HEK293 (cell line): Measurements from ENCODE around the gene POC5.

Source experiments
- CTCF ChIA-PET: fragments of 350-600 bp; formaldehyde crosslinking; extraction: SDS; loops from one replicate; lab custom pipeline; 2021; ENCODE audit warnings: antibody characterized with exemption; lab: Yijun Ruan, JAX
- POLR2A ChIA-PET: fragments of 300-600 bp; formaldehyde crosslinking; extraction: SDS; loops from one replicate; lab custom pipeline; 2020; ENCODE audit warnings: antibody characterized with exemption, inconsistent platforms; lab: Yijun Ruan, JAX
- H3K27ac ChIP-seq: fragments of 200-500 bp; sonication (Bioruptor generic); 2 replicates; pipeline ENCODE4 v1.5.1; 2014; ENCODE audit warnings: low read depth, low read length, control low read depth, inconsistent platforms; ENCODE audit errors: extremely low read depth
- H3K36me3 ChIP-seq, 2 experiments: fragments of 200-500 bp in 1 of 2; sonication (Bioruptor generic) in 1 of 2; 1 replicate in 1 of 2; 2 replicates in 1 of 2; pipeline ENCODE4 v1.5.1; 2014 to 2017; ENCODE audit warnings: inconsistent platforms in 2 of 2, low read length in 2 of 2; ENCODE audit not compliant: control insufficient read depth in 2 of 2, insufficient read depth in 1 of 2
- H3K4me1 ChIP-seq: fragments of 200-500 bp; sonication (Bioruptor generic); 2 replicates; pipeline ENCODE4 v1.5.1; 2014; ENCODE audit warnings: mild to moderate bottlenecking, low read length, inconsistent platforms; ENCODE audit not compliant: control insufficient read depth, insufficient read depth
- H3K4me3 ChIP-seq: 2 replicates; pipeline ENCODE4 v1.5.1; 2011; ENCODE audit warnings: low read depth, mild to moderate bottlenecking, control low read depth, low read length, moderate library complexity
- H3K9me3 ChIP-seq: fragments of 200-500 bp; sonication (Bioruptor generic); 2 replicates; pipeline ENCODE4 v1.5.1; 2014; ENCODE audit warnings: low read depth, low read length, inconsistent platforms; ENCODE audit not compliant: control insufficient read depth, insufficient read depth
- EGR2 ChIP-seq: fragments of 450-650 bp; formaldehyde crosslinking; IDR thresholded peaks from 2 replicates; pipeline ENCODE4 v1.5.1; 2016; ENCODE audit warnings: low read depth, missing biosample characterization, missing genetic modification characterization
- HOXC10 ChIP-seq: sonication (generic); formaldehyde crosslinking; IDR thresholded peaks from 2 replicates; pipeline ENCODE4 v1.8.1; 2023; ENCODE audit warnings: mild to moderate bottlenecking, missing genetic modification reagents
- KLF10 ChIP-seq: fragments of 450-650 bp; IDR thresholded peaks from 2 replicates; pipeline ENCODE4 v1.5.1; 2018; ENCODE audit warnings: missing biosample characterization, mild to moderate bottlenecking, missing genetic modification characterization
- MYNN ChIP-seq: fragments of 450-650 bp; formaldehyde crosslinking; IDR thresholded peaks from 2 replicates; pipeline ENCODE4 v1.5.1; 2016; ENCODE audit warnings: missing biosample characterization, missing genetic modification characterization, borderline replicate concordance
- ZBTB20 ChIP-seq: fragments of 450-650 bp; formaldehyde crosslinking; IDR thresholded peaks from 2 replicates; pipeline ENCODE4 v1.5.1; 2016; ENCODE audit warnings: missing biosample characterization, missing genetic modification characterization
- ZFHX2 ChIP-seq: fragments of 450-650 bp; formaldehyde crosslinking; conservative IDR thresholded peaks from 2 replicates; pipeline ENCODE4 v1.5.1; 2016; ENCODE audit warnings: missing biosample characterization, missing genetic modification characterization
- ZFP37 ChIP-seq: fragments of 450-650 bp; formaldehyde crosslinking; IDR thresholded peaks from 2 replicates; pipeline ENCODE4 v1.5.1; 2016; ENCODE audit warnings: missing biosample characterization, missing genetic modification characterization
- ZNF239 ChIP-seq: fragments of 450-650 bp; formaldehyde crosslinking; IDR thresholded peaks from 2 replicates; pipeline ENCODE4 v1.5.1; 2016; ENCODE audit warnings: missing biosample characterization, missing genetic modification characterization
- ZNF394 ChIP-seq: fragments of 450-650 bp; formaldehyde crosslinking; IDR thresholded peaks from 2 replicates; pipeline ENCODE4 v1.5.1; 2016; ENCODE audit warnings: missing biosample characterization, missing genetic modification characterization, mild to moderate bottlenecking, moderate library complexity, borderline replicate concordance
- ZNF768 ChIP-seq: fragments of 450-650 bp; formaldehyde crosslinking; IDR thresholded peaks from 2 replicates; pipeline ENCODE4 v1.5.1; 2018; ENCODE audit warnings: missing biosample characterization, mild to moderate bottlenecking, missing genetic modification characterization
- ZNF785 ChIP-seq: fragments of 450-650 bp; formaldehyde crosslinking; IDR thresholded peaks from 2 replicates; pipeline ENCODE4 v1.5.1; 2016; ENCODE audit warnings: missing biosample characterization, missing genetic modification characterization
- ZNF791 ChIP-seq: fragments of 450-650 bp; formaldehyde crosslinking; IDR thresholded peaks from 2 replicates; pipeline ENCODE4 v1.5.1; 2016; ENCODE audit warnings: missing biosample characterization, missing genetic modification characterization
- ZSCAN23 ChIP-seq: fragments of 450-650 bp; formaldehyde crosslinking; IDR thresholded peaks from 2 replicates; pipeline ENCODE4 v1.5.1; 2016; ENCODE audit warnings: missing biosample characterization, missing genetic modification characterization
- TF ChIP-seq, protein P1 (sequence below): fragments of 450-650 bp; formaldehyde crosslinking; IDR thresholded peaks from 2 replicates; pipeline ENCODE4 v1.5.1; 2016; ENCODE audit warnings: missing biosample characterization, missing genetic modification characterization
- TF ChIP-seq, protein P2 (sequence below): fragments of 450-650 bp; formaldehyde crosslinking; IDR thresholded peaks from 2 replicates; pipeline ENCODE4 v1.5.1; 2016; ENCODE audit warnings: missing biosample characterization, missing genetic modification characterization
- TF ChIP-seq, protein P3 (sequence below): fragments of 450-650 bp; formaldehyde crosslinking; IDR thresholded peaks from 2 replicates; pipeline ENCODE4 v1.5.1; 2016; ENCODE audit warnings: missing biosample characterization, missing genetic modification characterization
- TF ChIP-seq, protein P4 (sequence below): fragments of 450-650 bp; formaldehyde crosslinking; IDR thresholded peaks from 2 replicates; pipeline ENCODE4 v1.5.1; 2016; ENCODE audit warnings: missing biosample characterization, missing genetic modification characterization
- TF ChIP-seq, protein P5 (sequence below): fragments of 450-650 bp; formaldehyde crosslinking; IDR thresholded peaks from 2 replicates; pipeline ENCODE4 v1.5.1; 2016; ENCODE audit warnings: missing biosample characterization, missing genetic modification characterization
- TF ChIP-seq, protein P6 (sequence below): fragments of 450-650 bp; formaldehyde crosslinking; IDR thresholded peaks from 2 replicates; pipeline ENCODE4 v1.5.1; 2016; ENCODE audit warnings: missing biosample characterization, missing genetic modification characterization
- TF ChIP-seq, protein P7 (sequence below): fragments of 450-650 bp; formaldehyde crosslinking; conservative IDR thresholded peaks from 2 replicates; pipeline ENCODE4 v1.5.1; 2016; ENCODE audit warnings: low read depth, missing biosample characterization, missing genetic modification characterization

The POC5 gene

DNA sequence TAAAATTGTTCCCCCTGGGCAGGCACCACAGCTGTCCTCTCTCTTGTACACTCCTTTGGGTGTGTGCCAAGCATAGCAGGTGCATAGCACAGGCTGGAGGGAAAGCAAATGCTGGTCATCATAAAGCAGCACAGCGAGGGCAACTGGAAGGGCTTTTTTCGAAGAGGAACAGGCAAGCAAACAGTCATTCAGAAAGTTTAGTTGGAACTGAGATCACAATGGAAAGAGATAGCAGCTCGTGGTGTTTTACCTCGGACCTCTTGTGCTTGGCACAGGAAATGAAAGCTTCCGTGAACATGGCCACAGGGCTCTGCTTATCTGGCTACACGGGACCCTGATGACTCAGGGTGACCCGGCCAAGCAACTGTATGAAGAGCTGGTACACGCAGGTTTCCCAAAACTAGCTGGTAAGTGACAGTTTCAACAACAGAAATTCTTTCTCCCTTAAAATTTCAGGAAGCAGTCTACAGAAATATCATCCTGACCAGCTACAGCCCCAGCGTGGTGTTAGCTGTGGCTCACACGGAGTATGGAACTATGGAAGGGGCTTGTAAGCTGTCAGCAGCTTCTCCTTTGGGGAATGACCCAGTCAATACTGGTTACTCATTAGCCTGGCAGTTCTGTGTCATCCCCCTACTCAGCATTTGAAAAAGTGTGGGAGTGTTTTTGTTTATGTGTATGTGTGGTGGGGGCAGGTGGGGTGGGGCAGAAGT lies 48.1 kb downstream of the POC5 start:
- H3K36me3 ChIP-seq: peaks cover 5 to 16% of the 10 kb centered on the region in 2 experiments
- H3K9me3 ChIP-seq: no peaks in the 10 kb centered on the region
- ChIA-PET CTCF (interaction anchor here (0.7 to 1.0 kb wide), 2 partner anchors 12 to 1078 kb away, joined by 4 read pairs; no protein-coding TSS in a partner anchor), POLR2A (interaction anchor here (0.5 to 1.9 kb wide), 3 partner anchors 48 to 332 kb away, joined by 3 to 7 read pairs (median 5); partner anchors contain the start of genes HMGCR and POC5)
- no peak overlapping the region for H3K27ac ChIP-seq
- peak overlapping the region; percentile 1 for H3K4me3 ChIP-seq
- peaks cover 7% of the 10 kb centered on the region for H3K4me1 ChIP-seq
- TF ChIP-seq, protein P1, sequence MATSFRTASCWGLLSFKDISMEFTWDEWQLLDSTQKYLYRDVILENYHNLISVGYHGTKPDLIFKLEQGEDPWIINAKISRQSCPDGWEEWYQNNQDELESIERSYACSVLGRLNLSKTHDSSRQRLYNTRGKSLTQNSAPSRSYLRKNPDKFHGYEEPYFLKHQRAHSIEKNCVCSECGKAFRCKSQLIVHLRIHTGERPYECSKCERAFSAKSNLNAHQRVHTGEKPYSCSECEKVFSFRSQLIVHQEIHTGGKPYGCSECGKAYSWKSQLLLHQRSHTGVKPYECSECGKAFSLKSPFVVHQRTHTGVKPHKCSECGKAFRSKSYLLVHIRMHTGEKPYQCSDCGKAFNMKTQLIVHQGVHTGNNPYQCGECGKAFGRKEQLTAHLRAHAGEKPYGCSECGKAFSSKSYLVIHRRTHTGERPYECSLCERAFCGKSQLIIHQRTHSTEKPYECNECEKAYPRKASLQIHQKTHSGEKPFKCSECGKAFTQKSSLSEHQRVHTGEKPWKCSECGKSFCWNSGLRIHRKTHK (tag by site-specific recombination): no peak
- TF ChIP-seq ZFP37 (tag by site-specific recombination) (no peak), ZNF394 (tag by site-specific recombination) (0 out of 2 replicates have a peak, but pooled peaks have one; percentile 36), ZNF768 (tag by site-specific recombination) (peak; percentile 79), ZNF791 (no peak), ZFHX2 (peak; percentile 62), MYNN (no peak), ZSCAN23 (tag by site-specific recombination) (no peak), HOXC10 (no peak), ZNF239 (tag by site-specific recombination) (no peak), KLF10 (no peak), EGR2 (tag by site-specific recombination) (0 out of 2 replicates have a peak, but pooled peaks have one; percentile 18), ZBTB20 (tag by site-specific recombination) (peak; percentile 50), ZNF785 (no peak)
- TF ChIP-seq, protein P2, sequence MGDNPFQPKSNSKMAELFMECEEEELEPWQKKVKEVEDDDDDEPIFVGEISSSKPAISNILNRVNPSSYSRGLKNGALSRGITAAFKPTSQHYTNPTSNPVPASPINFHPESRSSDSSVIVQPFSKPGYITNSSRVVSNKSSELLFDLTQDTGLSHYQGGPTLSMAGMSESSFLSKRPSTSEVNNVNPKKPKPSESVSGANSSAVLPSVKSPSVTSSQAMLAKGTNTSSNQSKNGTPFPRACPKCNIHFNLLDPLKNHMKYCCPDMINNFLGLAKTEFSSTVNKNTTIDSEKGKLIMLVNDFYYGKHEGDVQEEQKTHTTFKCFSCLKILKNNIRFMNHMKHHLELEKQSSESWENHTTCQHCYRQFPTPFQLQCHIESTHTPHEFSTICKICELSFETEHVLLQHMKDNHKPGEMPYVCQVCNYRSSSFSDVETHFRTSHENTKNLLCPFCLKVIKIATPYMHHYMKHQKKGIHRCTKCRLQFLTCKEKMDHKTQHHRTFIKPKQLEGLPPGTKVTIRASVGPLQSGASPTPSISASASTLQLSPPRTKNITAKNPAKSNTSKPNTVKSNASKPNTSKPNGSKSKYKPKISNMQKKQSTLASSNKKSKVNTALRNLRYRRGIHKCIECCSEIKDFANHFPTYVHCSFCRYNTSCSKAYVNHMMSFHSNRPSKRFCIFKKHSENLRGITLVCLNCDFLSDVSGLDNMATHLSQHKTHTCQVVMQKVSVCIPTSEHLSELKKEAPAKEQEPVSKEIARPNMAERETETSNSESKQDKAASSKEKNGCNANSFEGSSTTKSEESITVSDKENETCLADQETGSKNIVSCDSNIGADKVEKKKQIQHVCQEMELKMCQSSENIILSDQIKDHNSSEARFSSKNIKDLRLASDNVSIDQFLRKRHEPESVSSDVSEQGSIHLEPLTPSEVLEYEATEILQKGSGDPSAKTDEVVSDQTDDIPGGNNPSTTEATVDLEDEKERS (tag by site-specific recombination): no peak
- TF ChIP-seq, protein P3, sequence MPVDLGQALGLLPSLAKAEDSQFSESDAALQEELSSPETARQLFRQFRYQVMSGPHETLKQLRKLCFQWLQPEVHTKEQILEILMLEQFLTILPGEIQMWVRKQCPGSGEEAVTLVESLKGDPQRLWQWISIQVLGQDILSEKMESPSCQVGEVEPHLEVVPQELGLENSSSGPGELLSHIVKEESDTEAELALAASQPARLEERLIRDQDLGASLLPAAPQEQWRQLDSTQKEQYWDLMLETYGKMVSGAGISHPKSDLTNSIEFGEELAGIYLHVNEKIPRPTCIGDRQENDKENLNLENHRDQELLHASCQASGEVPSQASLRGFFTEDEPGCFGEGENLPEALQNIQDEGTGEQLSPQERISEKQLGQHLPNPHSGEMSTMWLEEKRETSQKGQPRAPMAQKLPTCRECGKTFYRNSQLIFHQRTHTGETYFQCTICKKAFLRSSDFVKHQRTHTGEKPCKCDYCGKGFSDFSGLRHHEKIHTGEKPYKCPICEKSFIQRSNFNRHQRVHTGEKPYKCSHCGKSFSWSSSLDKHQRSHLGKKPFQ: no peak
- TF ChIP-seq, protein P4, sequence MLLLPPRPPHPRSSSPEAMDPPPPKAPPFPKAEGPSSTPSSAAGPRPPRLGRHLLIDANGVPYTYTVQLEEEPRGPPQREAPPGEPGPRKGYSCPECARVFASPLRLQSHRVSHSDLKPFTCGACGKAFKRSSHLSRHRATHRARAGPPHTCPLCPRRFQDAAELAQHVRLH (tag by site-specific recombination): no peak
- TF ChIP-seq, protein P5, sequence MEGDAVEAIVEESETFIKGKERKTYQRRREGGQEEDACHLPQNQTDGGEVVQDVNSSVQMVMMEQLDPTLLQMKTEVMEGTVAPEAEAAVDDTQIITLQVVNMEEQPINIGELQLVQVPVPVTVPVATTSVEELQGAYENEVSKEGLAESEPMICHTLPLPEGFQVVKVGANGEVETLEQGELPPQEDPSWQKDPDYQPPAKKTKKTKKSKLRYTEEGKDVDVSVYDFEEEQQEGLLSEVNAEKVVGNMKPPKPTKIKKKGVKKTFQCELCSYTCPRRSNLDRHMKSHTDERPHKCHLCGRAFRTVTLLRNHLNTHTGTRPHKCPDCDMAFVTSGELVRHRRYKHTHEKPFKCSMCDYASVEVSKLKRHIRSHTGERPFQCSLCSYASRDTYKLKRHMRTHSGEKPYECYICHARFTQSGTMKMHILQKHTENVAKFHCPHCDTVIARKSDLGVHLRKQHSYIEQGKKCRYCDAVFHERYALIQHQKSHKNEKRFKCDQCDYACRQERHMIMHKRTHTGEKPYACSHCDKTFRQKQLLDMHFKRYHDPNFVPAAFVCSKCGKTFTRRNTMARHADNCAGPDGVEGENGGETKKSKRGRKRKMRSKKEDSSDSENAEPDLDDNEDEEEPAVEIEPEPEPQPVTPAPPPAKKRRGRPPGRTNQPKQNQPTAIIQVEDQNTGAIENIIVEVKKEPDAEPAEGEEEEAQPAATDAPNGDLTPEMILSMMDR: no peak
- TF ChIP-seq, protein P6, sequence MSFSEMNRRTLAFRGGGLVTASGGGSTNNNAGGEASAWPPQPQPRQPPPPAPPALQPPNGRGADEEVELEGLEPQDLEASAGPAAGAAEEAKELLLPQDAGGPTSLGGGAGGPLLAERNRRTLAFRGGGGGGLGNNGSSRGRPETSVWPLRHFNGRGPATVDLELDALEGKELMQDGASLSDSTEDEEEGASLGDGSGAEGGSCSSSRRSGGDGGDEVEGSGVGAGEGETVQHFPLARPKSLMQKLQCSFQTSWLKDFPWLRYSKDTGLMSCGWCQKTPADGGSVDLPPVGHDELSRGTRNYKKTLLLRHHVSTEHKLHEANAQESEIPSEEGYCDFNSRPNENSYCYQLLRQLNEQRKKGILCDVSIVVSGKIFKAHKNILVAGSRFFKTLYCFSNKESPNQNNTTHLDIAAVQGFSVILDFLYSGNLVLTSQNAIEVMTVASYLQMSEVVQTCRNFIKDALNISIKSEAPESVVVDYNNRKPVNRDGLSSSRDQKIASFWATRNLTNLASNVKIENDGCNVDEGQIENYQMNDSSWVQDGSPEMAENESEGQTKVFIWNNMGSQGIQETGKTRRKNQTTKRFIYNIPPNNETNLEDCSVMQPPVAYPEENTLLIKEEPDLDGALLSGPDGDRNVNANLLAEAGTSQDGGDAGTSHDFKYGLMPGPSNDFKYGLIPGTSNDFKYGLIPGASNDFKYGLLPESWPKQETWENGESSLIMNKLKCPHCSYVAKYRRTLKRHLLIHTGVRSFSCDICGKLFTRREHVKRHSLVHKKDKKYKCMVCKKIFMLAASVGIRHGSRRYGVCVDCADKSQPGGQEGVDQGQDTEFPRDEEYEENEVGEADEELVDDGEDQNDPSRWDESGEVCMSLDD: no peak
- TF ChIP-seq, protein P7, sequence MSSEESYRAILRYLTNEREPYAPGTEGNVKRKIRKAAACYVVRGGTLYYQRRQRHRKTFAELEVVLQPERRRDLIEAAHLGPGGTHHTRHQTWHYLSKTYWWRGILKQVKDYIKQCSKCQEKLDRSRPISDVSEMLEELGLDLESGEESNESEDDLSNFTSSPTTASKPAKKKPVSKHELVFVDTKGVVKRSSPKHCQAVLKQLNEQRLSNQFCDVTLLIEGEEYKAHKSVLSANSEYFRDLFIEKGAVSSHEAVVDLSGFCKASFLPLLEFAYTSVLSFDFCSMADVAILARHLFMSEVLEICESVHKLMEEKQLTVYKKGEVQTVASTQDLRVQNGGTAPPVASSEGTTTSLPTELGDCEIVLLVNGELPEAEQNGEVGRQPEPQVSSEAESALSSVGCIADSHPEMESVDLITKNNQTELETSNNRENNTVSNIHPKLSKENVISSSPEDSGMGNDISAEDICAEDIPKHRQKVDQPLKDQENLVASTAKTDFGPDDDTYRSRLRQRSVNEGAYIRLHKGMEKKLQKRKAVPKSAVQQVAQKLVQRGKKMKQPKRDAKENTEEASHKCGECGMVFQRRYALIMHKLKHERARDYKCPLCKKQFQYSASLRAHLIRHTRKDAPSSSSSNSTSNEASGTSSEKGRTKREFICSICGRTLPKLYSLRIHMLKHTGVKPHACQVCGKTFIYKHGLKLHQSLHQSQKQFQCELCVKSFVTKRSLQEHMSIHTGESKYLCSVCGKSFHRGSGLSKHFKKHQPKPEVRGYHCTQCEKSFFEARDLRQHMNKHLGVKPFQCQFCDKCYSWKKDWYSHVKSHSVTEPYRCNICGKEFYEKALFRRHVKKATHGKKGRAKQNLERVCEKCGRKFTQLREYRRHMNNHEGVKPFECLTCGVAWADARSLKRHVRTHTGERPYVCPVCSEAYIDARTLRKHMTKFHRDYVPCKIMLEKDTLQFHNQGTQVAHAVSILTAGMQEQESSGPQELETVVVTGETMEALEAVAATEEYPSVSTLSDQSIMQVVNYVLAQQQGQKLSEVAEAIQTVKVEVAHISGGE (tag by site-specific recombination): peak; percentile 73
